ENCODE measurements around the gene MAN2A2.
A peak's percentile ranks its signal among the peaks of the same experiment; 100 is the strongest.

The MAN2A2 gene

DNA sequence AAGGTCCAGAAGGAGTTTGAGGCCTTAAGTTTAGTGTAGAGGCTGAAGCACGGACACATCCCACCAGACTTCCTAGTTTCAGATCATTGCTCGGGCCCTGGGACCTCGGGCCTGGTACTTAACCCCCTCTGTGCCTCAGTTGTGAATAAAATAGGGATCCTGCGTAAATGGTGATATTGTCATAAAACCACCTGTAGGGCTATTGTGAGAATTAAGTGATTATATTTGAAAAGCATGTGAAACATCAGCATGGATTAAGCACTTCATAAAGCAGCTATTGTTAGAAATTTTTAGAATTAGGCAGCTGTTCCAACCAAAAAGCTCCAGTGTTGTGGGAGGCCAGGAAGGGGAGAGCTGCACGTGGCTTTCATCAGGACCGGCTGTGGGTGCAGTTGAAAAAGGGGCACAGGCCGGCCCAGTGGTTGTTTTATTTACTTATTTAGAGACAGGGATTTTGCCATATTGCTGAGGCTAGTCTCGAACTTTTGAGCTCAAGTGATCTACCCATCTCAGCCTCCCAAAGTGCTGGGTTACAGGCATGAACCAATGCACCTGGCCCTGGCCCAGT is 56.0 kb downstream of the MAN2A2 start:
- no peak for DNase-seq

DNA sequence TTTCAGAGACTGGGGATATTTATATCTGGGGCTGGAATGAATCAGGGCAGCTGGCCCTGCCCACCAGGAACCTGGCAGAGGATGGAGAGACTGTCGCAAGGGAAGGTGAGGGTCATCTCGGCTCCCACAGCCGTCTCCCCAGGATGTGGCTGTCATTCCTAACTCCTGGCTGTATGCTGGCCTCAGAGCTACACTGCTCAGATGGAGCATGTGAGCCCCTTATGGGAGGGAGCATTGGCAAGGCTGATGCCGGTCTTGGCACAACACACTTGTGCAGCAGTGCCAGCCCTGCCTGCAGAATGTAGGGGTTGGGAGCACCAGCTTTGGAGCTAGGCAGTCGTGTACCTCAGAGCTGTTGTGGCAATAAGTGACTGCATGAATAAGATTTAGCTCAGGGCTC is 56.8 kb downstream of the MAN2A2 start:
- peak in 54 of 58 donors; percentile 5 to 89 (median 60) for DNase-seq

DNA sequence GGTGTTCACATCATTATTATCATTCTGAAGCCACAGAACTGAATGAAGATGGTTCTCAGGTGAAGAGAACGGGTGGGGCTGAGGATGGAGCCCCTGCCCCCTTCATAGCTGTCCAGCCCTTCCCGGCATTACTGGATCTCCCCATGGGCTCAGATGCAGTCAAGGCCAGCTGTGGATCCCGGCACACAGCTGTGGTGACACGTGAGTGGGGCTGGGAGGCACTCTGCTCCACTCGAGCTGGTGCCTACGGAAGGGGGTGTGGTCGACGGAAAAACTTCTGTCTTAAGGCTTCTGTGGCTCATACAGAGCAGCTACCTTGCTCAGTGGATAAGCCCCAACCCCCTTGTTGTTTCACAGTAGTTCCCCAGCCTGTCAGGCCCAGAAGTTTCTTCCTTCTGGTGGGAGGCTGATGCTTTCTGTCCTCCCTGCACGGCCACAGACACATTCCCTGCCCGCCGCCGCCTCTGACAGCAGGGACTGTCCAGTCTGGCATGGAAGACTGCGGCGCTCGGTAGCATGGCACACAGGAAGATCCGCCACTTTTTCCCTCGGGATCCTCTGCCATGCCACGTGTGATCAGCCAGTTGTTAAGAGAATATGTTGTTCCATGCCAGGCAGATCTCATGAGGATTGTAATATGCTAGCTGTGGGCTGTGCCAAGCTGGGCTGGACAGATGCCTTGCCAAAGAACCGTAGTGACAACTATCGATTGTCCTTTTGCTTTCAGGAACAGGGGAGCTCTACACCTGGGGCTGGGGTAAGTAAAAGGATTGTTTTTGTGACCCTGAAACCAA is 57.4 kb downstream of the MAN2A2 start:
- DNase-seq, result peak in 10 of 58 donors; percentile 16 to 47 (median 40)

DNA sequence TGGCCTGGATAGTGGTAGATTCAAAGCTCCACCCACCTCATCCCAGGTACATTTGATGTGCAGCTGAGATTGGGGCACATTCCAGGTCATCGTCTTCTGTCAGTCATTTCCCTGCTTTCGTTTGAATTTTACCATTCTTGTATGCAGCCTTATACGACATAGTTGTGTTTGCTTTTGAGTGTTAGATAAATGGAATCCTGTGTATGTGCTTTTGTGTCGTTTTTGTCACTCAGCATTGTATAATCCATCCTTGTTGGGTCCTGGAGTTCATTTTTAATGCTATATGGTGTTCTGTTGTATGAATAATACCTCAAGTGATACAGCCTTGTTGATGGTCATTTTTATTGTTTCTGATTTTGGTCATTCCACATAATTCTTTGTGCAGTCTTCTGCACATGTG is 58.9 kb downstream of the MAN2A2 start:
- DNase-seq, result no peak

DNA sequence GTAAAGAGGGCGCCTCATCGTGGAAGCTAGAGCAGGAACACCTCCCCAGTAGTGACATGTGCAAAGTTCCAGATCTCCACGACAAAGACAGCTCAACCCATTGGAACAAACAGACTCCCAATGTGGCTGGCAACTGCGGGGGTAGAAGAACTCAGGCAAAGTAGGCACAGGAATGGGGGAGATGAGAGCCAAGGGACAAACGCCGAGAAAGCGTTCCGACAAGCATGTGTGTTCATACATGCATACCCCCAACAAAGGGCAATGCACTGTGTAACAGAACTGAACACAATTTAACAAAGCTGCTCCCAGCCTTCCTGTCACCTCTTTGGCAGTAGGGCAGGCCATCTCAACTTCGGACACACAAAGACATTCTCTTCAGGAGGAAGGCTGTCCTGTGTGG is 63.2 kb downstream of the MAN2A2 start:
- DNase-seq, result no peak

DNA sequence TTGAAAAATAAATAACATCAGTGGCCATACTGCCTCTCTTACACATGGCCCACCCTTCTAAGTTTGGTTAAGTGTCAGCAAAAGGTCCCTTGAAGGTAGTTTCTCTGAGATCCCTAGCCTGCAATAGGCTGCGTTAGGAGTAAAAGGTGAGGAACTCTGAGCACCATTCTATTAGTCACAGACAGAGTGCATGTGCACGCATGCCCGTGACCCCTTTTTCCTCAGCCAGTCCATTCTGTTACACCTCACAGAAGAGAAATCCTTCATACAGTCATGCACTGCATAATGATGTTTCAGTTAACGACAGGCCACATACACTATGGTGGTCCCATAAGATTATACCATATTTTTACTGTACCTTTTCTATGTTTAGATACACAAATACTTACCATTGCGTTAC is 64.1 kb downstream of the MAN2A2 start:
- no peak for DNase-seq

DNA sequence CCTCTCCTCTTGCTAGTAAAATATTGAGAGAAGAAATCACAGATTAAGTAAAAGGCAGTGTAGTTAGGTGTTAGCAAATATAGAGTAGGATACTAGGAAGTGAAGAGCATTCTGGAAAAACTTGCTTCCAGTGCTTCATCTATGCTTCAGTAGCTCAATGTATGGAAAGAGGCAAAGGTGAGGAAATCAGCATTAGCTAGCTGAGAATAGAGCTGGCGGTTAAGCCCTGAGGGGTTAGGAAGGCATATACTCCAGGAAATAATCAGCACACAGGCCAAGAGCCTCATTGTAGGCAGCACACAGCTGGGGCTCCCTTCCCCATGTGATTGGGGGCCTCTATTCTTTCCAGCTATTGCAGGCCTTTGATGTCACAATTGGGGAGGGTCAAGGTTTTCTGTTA is 65.3 kb downstream of the MAN2A2 start:
- no peak for DNase-seq

DNA sequence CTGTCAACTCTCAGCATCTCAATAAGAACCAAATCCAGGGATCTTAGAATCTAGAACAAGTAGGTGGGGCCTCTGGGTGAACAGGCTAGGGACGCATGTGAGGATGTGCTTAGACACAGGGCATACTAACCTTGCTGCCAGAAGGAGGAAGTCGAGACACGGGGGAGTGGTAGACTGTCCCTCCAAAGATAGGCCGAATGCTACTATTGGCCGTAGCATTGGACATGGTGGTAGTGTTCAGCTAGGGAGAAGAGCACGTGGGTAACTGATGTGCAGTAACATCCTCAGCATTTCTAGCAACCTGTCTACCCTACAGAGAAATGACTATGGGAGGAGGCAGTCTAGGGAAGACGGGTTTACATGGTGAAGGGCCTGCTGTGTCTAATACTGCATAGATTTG is 67.2 kb downstream of the MAN2A2 start:
- DNase-seq, result no peak

DNA sequence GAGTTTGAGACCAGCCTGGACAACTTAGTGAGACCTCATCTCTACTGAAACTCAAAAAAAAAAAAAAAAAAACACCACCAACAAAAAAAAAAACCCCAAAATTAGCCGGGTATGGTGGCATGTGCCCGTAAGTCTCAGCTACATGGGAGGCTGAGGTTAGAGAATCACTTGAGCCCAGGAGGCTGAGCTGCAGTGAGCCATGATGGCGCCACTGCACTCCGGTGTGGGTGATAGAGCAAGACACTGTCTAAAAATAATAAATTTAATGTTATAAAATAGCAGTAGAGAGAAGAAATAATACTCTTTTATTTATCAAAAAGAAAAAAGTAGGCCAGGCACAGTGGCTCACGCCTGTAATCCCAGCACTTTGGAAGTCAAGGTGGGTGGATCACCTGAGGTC is 69.0 kb downstream of the MAN2A2 start:
- DNase-seq, result no peak

Measured in anterior cingulate cortex (tissue), 58 donors.